HepG2 (cell line): ENCODE data around the gene C5orf24. TPM values are rescaled to one million over a fixed set of nuclear protein-coding genes. Genes with fewer than 3 reads are reported as not detected.

Experiments used
- ARID2 ChIP-seq: sonication (generic); formaldehyde crosslinking; IDR thresholded peaks from 2 replicates; pipeline ENCODE4 v1.8.1; 2022; ENCODE audit warnings: mild to moderate bottlenecking, missing genetic modification reagents, borderline replicate concordance
- DMTF1 ChIP-seq: sonication (generic); formaldehyde crosslinking; IDR thresholded peaks from 2 replicates; pipeline ENCODE4 v1.4.0; 2020; ENCODE audit warnings: mild to moderate bottlenecking, missing genetic modification reagents
- HMGXB4 ChIP-seq, 2 experiments: sonication (generic) in 1 of 2; formaldehyde crosslinking in 1 of 2; IDR thresholded peaks; 2 replicates each; pipeline versions ENCODE4 v1.4.0 to v1.6.1; 2018 to 2020; ENCODE audit warnings: missing genetic modification reagents in 2 of 2, borderline replicate concordance in 1 of 2, low read depth in 1 of 2, mild to moderate bottlenecking in 1 of 2, missing biosample characterization in 1 of 2
- IRX3 ChIP-seq: sonication (generic); formaldehyde crosslinking; IDR thresholded peaks from 2 replicates; pipeline ENCODE4 v1.8.1; 2023; ENCODE audit warnings: mild to moderate bottlenecking, low read depth, missing genetic modification reagents, borderline replicate concordance
- NRL ChIP-seq: sonication (generic); formaldehyde crosslinking; IDR thresholded peaks from 2 replicates; pipeline ENCODE4 v1.5.0; 2020; ENCODE audit warnings: missing genetic modification reagents, mild to moderate bottlenecking, moderate library complexity, borderline replicate concordance
- TRIM24 ChIP-seq: sonication (generic); formaldehyde crosslinking; IDR thresholded peaks from 2 replicates; pipeline ENCODE4 v1.8.0; 2022; ENCODE audit warnings: mild to moderate bottlenecking, missing genetic modification reagents
- TSC22D2 ChIP-seq: sonication (generic); formaldehyde crosslinking; IDR thresholded peaks from 2 replicates; pipeline ENCODE4 v1.5.1; 2020; ENCODE audit warnings: missing genetic modification reagents, mild to moderate bottlenecking, borderline replicate concordance
- ZSCAN30 ChIP-seq: sonication (generic); formaldehyde crosslinking; IDR thresholded peaks from 2 replicates; pipeline ENCODE4 v1.5.0; 2020; ENCODE audit warnings: mild to moderate bottlenecking, missing genetic modification reagents
- polyA plus RNA-seq, 8 experiments: library from polyadenylated mRNA; depleted of rRNA in 3 of 8; stranded (reverse) in 7 of 8; unstranded in 1 of 8; fragments of >200 nt; fragmentation: Illumina TruSeq in 4 of 8; extraction: Trizol in 4 of 8; gene quantifications; 2 replicates each; pipeline versions ENCODE4 v1.2.1 to v1.2.3, GENCODE V29; 2011 to 2016; ENCODE audit warnings: low read depth in 4 of 8, missing spikeins in 1 of 8, mixed read lengths in 1 of 8; ENCODE audit not compliant: insufficient read depth in 1 of 8
- total RNA-seq, 5 experiments: library from RNA; depleted of rRNA; stranded (reverse); fragments of >200 nt; fragmentation: Illumina TruSeq; extraction: Trizol; gene quantifications; 2 replicates each; pipeline ENCODE4 v1.2.3, GENCODE V29; 2016; ENCODE audit warnings: low read depth in 1 of 5
- TF ChIP-seq, protein P1 (sequence below): sonication (generic); formaldehyde crosslinking; IDR thresholded peaks from 2 replicates; pipeline ENCODE4 v1.5.0; 2020; ENCODE audit warnings: mild to moderate bottlenecking, low read depth, missing genetic modification reagents, borderline replicate concordance

C5orf24 gene
- total and polyA plus RNA-seq, 2 of the 13 experiments (the other 11 are each of a cell fraction or from before 2014, with no cell fraction given): 34.6 to 41.5 TPM

- peak; percentile 24 to 40; a peak in 3 of 4 replicates for TF ChIP-seq HMGXB4 (CRISPR knock-in tag; IDR thresholded peaks at IDR 0.05; ENCODE audit: borderline replicate concordance in 1 of 2, low read depth in 1 of 2)
- no peak for TF ChIP-seq NRL (CRISPR knock-in tag)
- TF ChIP-seq TSC22D2 (CRISPR knock-in tag): no peak
- no peak for TF ChIP-seq ZSCAN30 (CRISPR knock-in tag)
- TF ChIP-seq, protein P1, sequence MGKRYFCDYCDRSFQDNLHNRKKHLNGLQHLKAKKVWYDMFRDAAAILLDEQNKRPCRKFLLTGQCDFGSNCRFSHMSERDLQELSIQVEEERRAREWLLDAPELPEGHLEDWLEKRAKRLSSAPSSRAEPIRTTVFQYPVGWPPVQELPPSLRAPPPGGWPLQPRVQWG (CRISPR knock-in tag): no peak
- TF ChIP-seq DMTF1: no peak
- 0 out of 2 replicates have a peak, but pooled peaks have one; percentile 57 for TF ChIP-seq ARID2 (CRISPR knock-in tag)
- TF ChIP-seq IRX3: no peak; the same call in 1 of the 2 replicates
- TF ChIP-seq TRIM24 (CRISPR knock-in tag): no peak
Measured at GRCh38 chr5:134905246-134905996, 59.7 kb downstream of the C5orf24 start (continued).
